ENCODE results near the gene HSPA4L.

HSPA4L gene

GRCh38 chr4:127783955-127784770, 2.0 kb downstream of the HSPA4L start:
- peak overlapping the region; percentile 90; the same call in 1 of the 2 replicates for H3K4me3 ChIP-seq (ENCODE audit: low read depth, low read length)
- TF ChIP-seq, protein P1, sequence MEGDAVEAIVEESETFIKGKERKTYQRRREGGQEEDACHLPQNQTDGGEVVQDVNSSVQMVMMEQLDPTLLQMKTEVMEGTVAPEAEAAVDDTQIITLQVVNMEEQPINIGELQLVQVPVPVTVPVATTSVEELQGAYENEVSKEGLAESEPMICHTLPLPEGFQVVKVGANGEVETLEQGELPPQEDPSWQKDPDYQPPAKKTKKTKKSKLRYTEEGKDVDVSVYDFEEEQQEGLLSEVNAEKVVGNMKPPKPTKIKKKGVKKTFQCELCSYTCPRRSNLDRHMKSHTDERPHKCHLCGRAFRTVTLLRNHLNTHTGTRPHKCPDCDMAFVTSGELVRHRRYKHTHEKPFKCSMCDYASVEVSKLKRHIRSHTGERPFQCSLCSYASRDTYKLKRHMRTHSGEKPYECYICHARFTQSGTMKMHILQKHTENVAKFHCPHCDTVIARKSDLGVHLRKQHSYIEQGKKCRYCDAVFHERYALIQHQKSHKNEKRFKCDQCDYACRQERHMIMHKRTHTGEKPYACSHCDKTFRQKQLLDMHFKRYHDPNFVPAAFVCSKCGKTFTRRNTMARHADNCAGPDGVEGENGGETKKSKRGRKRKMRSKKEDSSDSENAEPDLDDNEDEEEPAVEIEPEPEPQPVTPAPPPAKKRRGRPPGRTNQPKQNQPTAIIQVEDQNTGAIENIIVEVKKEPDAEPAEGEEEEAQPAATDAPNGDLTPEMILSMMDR (IDR thresholded peaks at IDR 0.05; ENCODE audit: low read depth, low read length), result no peak

DNA sequence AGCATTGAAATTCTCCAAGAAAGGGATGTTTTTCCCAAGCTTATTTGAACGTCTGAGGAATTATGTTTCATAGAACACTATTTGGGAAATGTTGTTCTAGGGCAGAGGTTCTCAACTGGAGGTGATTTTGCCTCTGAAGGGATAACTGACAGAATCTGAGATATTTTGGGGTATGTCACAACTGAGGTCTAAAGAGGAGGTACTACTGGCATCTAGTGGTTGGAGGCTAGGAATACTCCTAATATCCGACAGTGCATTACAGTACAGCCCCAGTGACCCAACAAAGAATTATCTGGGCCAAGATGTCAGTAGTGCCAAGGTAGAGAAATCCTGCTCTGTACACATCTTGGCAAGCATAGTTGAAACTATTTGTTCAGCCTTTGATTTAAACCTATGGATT, 6.4 kb downstream of the HSPA4L start:
- TF ChIP-seq, protein P1 (IDR thresholded peaks at IDR 0.05; ENCODE audit: low read depth, low read length), result no peak
- H3K4me3 ChIP-seq (ENCODE audit: low read depth, low read length), result no peak overlapping the region

DNA sequence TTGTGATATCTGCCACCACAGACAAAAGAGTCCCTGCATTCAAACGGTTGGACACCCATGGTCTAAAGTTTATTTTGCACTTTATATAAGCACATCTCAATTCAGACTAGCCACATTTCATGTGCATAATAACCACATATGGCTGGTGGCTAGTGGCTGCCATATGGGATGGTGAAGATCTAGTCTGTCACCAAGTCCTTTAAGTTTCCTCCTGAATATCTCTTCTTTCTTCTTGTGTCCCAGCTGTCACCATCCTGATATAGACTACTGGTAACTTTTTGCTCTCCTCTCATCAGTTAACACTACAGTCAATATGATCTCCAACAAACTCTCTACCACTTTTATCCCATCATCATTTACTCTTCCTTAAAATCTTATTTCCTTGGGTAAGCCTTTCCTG, 9.3 kb downstream of the HSPA4L start:
- TF ChIP-seq, protein P1 (IDR thresholded peaks at IDR 0.05; ENCODE audit: low read depth, low read length), result no peak
- H3K4me3 ChIP-seq (ENCODE audit: low read depth, low read length), result no peak overlapping the region

GRCh38 chr4:127793528-127793927, 11.4 kb downstream of the HSPA4L start:
- TF ChIP-seq, protein P1 (IDR thresholded peaks at IDR 0.05; ENCODE audit: low read depth, low read length), result no peak
- H3K4me3 ChIP-seq (ENCODE audit: low read depth, low read length), result no peak overlapping the region

- TF ChIP-seq, protein P1 (IDR thresholded peaks at IDR 0.05; ENCODE audit: low read depth, low read length), result no peak
- no peak overlapping the region for H3K4me3 ChIP-seq (ENCODE audit: low read depth, low read length)
Observed at GRCh38 chr4:127799711-127800110, 17.6 kb downstream of the HSPA4L start.

- H3K4me3 ChIP-seq (ENCODE audit: low read depth, low read length), result no peak overlapping the region
- TF ChIP-seq, protein P1 (IDR thresholded peaks at IDR 0.05; ENCODE audit: low read depth, low read length), result no peak
Observed at GRCh38 chr4:127809173-127809800, 27.2 kb downstream of the HSPA4L start.

- H3K4me3 ChIP-seq (ENCODE audit: low read depth, low read length), result no peak overlapping the region
- TF ChIP-seq, protein P1 (IDR thresholded peaks at IDR 0.05; ENCODE audit: low read depth, low read length), result no peak
Observed at GRCh38 chr4:127810551-127810950, 28.4 kb downstream of the HSPA4L start.

Measured in WI38 (cell line).